22Rv1 (cell line): ENCODE results near the gene NCOA1.
"Not testable (repeated sequence)": the region's sequence is repeated elsewhere in the genome, so short reads cannot be mapped to it uniquely, and the experiment has no call there.

ENCODE experiments used
- H3K27ac ChIP-seq: fragments of 450-650 bp; 2 replicates; pipeline ENCODE4 v1.5.1; 2017
- ZFX ChIP-seq: fragments of 450-650 bp; IDR thresholded peaks from 2 replicates; pipeline ENCODE4 v1.6.1; 2017; ENCODE audit warnings: antibody characterized with exemption, borderline replicate concordance
- TF ChIP-seq, protein P1 (sequence below): fragments of 450-650 bp; IDR thresholded peaks from 2 replicates; pipeline ENCODE4 v1.5.1; 2017; ENCODE audit warnings: mild to moderate bottlenecking

The NCOA1 gene

DNA sequence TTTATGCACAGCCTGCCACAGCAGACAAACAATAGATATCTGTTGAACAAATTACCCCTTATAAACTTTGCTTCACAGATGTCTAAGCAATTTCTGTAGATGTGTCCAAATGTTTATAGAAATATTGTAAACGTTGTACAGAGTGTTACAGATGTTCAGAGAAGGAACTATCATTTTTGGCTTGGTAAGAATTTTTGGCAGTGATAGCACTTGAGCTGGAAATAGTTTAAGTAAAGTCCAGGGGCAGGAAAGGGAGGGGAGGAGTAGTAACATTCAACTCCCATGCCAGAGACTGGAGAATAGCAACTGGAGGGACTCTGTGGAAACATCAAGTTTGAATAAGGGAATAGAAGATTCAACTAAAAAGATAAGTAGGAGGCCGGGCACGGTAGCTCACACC lies 297.8 kb downstream of the NCOA1 start:
- TF ChIP-seq ZFX: no peak
- TF ChIP-seq, protein P1, sequence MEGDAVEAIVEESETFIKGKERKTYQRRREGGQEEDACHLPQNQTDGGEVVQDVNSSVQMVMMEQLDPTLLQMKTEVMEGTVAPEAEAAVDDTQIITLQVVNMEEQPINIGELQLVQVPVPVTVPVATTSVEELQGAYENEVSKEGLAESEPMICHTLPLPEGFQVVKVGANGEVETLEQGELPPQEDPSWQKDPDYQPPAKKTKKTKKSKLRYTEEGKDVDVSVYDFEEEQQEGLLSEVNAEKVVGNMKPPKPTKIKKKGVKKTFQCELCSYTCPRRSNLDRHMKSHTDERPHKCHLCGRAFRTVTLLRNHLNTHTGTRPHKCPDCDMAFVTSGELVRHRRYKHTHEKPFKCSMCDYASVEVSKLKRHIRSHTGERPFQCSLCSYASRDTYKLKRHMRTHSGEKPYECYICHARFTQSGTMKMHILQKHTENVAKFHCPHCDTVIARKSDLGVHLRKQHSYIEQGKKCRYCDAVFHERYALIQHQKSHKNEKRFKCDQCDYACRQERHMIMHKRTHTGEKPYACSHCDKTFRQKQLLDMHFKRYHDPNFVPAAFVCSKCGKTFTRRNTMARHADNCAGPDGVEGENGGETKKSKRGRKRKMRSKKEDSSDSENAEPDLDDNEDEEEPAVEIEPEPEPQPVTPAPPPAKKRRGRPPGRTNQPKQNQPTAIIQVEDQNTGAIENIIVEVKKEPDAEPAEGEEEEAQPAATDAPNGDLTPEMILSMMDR: no peak
- no peak overlapping the region for H3K27ac ChIP-seq

DNA sequence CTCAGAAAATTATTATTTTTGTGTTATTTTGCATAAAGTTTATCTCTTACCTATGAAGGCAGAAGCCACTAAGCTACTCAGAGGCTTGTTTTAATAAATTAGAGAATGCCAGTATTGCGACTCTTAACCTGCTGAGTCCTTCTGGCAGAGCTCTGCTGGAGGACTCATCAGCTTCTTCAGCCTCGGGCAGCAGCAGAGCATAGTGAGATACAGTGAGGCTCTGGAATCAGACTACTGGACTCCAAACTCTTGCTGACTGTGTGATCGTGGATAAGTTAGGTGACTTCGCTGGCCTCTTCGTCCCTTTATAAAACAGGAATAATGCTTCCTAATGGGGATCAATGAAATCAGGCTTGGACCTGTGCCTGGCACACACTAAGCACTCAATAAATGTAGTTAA lies 300.4 kb downstream of the NCOA1 start:
- H3K27ac ChIP-seq: no peak overlapping the region
- TF ChIP-seq ZFX: no peak
- TF ChIP-seq, protein P1: no peak

DNA sequence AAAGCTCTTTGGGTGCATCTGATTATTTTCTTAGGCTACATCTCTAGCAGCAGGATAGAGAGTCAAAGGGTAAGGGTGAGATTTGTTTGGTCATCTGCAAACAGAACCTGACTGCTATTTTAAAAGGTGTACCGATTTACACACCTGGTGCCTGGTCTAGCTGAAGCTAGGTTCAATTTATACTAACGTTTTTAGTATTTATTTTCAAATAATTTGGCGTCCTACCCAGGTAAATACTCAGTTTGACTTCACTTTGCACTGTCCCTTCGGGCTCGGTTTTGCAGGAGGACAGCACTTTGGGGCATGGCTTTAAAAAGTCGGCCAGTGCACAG lies 301.5 kb downstream of the NCOA1 start:
- no peak for TF ChIP-seq ZFX
- TF ChIP-seq, protein P1: no peak

DNA sequence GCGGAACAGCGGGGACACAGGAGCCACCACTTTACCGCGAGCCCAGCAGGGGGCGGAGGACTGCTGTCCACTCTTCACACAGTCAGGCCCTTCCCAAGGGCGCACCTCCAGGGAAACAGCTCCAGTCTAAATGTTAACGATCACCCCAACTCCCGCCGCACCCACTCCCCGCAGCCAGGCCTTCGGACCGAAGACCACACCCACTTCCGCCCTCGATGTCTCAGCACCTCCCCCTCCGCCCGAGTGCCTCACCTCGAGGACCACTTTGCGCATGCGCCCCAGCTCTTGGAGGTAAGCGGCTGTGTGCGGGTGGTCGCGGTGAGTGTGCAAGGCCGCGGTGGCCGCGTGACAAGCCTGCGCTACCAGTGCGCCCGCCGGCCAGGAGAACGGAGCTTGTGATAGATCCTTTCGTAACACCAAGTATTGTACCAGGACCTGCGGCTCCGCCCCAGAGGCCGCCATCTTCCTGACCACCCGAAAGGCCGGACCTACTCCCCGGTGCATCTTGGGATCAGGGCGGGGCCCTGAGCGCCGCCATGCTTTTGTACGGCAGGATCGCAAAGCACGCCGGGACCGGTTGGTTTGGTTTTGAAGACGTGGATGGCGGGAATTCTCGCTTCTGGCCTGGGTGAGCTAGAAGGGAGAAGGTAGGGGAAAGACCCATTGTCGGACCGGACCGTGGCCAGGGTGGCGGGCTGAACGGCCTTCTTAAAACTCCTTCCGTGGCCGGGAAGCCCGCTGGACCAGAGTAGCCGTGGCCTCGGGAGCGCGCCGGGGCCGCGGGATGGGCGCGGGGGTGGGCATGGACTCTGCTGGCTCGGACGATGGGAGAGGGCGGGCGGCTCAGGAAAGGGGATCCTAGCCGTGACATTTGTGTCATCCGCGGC lies 302.1 kb downstream of the NCOA1 start, which contains the start of the genes CENPO and PTRHD1:
TSS of gene CENPO (plus strand) at position 552 of the 887 bp plus-strand sequence. CDS start 495 bp downstream, outside the sequence.
TSS of gene PTRHD1 (minus strand) at position 518 of the 887 bp plus-strand sequence. CDS start at position 504, 14 bp downstream.
- peak within 1 kb of the TSS; percentile 89 for H3K27ac ChIP-seq
- no peak for TF ChIP-seq ZFX
- TF ChIP-seq, protein P1: peak; percentile 55

More for the DNA sequence above, 301.5 kb downstream of the NCOA1 start:
- H3K27ac ChIP-seq: peak overlapping the region; percentile 89

DNA sequence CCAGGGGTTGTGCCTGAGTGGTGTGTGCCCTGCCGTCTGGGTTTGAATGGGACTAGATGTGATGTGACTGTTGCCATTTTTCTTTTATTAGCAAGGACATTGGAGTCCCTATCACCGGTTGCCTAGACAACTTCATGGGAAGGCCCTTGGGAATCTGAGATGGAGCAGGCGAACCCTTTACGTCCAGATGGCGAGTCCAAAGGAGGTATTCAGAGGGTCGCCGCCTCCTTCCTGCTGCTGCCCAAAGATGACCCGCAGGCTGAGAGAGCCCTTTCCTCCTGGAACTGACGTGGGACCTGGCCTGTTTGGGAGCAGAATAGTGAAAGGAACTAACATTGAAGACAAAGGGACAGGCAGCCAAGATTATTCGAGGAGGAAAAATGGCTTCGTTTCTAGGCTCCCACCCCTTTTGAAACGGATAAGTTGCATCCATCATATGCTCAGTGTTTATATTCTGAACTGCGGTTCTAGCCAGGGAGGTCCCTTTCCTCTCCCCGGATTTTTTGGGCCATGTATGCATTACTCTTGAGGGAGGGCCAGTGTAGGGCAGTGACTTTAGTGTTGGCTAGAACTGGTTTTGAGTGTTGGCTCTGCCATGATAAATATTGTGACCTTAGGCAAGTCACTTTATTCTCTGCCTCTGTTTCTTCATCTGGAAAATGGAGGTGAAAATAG lies 302.8 kb downstream of the NCOA1 start:
- TF ChIP-seq, protein P1: no peak
- no peak for TF ChIP-seq ZFX
- H3K27ac ChIP-seq: peak overlapping the region; percentile 89

DNA sequence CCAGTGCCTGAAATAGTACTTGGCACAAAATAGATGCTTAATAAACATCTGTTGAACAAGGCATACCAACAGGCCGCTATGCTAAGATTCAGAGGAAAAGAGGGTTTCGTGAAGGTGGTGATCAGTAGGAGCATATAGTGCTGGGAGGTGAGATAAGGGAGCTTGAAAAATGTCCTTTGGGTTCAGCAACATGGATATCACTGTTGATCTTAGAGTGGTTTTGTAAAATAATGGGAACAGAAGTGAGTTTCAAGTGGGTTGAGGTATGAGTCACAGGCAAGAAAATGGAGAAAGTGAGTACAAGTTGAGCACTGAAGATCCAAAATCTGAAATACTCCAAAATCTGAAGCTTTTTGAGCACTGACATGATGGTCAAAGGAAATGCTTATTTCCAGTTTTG lies 306.6 kb downstream of the NCOA1 start:
- TF ChIP-seq ZFX: no peak
- H3K27ac ChIP-seq: no peak overlapping the region

DNA sequence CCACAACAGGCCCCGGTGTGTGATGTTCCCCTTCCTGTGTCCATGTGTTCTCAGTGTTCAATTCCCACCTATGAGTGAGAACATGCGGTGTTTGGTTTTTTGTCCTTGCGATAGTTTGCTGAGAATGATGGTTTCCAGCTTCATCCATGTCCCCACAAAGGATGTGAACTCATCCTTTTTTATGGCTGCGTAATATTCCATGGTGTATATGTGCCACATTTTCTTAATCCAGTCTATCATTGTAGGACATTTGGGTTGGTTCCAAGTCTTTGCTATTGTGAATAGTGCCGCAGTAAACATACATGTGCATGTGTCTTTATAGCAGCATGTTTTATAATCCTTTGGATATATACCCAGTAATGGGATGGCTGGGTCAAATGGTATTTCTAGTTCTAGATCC lies 309.4 kb downstream of the NCOA1 start:
- H3K27ac ChIP-seq: not testable (repeated sequence)

DNA sequence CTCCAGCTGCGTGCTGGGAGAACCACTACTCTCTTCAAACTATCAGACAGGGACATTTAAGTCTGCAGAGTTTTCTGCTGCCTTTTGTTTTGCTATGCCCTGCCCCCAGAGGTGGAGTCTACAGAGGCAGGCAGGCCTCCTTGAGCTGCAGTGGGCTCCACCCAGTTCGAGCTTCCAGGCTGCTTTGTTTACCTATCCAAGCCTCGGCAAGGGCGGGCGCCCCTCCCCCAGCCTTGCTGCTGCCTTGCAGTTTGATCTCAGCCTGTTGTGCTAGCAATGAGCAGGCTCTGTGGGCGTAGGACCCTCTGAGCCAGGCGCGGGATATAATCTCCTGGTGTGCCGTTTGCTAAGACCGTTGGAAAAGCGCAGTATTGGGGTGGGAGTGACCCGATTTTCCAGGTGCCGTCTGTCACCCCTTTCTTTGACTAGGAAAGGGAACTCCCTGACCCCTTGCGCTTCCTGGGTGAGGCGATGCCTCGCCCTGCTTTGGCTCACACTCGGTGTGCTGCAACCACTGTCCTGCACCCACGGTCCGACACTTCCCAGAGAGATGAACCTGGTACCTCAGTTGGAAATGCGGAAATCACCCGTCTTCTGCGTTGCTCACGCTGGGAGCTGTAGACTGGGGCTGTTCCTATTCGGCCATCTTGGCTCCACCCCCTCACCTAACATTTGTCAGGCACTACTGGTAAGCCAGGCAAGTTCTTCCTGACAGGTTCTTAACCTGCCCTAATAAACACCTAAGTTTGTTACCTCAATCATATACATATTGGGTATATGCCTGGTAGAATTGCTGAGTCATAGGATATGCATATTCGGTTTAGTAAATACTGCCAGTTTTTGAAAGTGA lies 315.0 kb downstream of the NCOA1 start:
- peak overlapping the region; percentile 56 for H3K27ac ChIP-seq
